ENCODE results near the gene ACOT13.
"Not testable (repeated sequence)": the region's sequence is repeated elsewhere in the genome, so short reads cannot be mapped to it uniquely, and the experiment has no call there.

ACOT13 gene

GRCh38 chr6:24663189-24663588 is 3.7 kb upstream of the ACOT13 start:
- DNase-seq: no peak

- no peak for DNase-seq
Observed at GRCh38 chr6:24664046-24664987, 2.6 kb upstream of the ACOT13 start.

- no peak for DNase-seq
Observed at GRCh38 chr6:24666097-24666640, 708 bp upstream of the ACOT13 start.

GRCh38 chr6:24667378-24667803 is 514 bp downstream of the ACOT13 start:
- DNase-seq: no peak

GRCh38 chr6:24668066-24668996 is 1.5 kb downstream of the ACOT13 start:
- not testable (repeated sequence) for DNase-seq

GRCh38 chr6:24668997-24669361 is 2.1 kb downstream of the ACOT13 start:
- no peak for DNase-seq

- not testable (repeated sequence) for DNase-seq
Observed at GRCh38 chr6:24670492-24670891, 3.6 kb downstream of the ACOT13 start.

GRCh38 chr6:24671077-24671476 is 4.2 kb downstream of the ACOT13 start:
- DNase-seq: not testable (repeated sequence)

GRCh38 chr6:24672620-24673182 is 5.8 kb downstream of the ACOT13 start:
- no peak for DNase-seq

- no peak for DNase-seq
Observed at GRCh38 chr6:24673625-24674024, 6.7 kb downstream of the ACOT13 start.

- DNase-seq: not testable (repeated sequence)
Observed at GRCh38 chr6:24678792-24679352, 12.0 kb downstream of the ACOT13 start.

- no peak for DNase-seq
Observed at GRCh38 chr6:24680582-24680981, 13.7 kb downstream of the ACOT13 start.

GRCh38 chr6:24683297-24684296 is 16.7 kb downstream of the ACOT13 start:
- DNase-seq: no peak

GRCh38 chr6:24686408-24686807 is 19.5 kb downstream of the ACOT13 start:
- DNase-seq: no peak

GRCh38 chr6:24686946-24687345 is 20.1 kb downstream of the ACOT13 start:
- DNase-seq: no peak

- DNase-seq: no peak
Observed at GRCh38 chr6:24689964-24690363, 23.1 kb downstream of the ACOT13 start.

GRCh38 chr6:24690593-24690992 is 23.7 kb downstream of the ACOT13 start:
- no peak for DNase-seq

GRCh38 chr6:24691550-24691949 is 24.7 kb downstream of the ACOT13 start:
- no peak for DNase-seq

GRCh38 chr6:24692003-24692402 is 25.1 kb downstream of the ACOT13 start:
- DNase-seq: no peak

- DNase-seq: no peak
Observed at GRCh38 chr6:24692415-24692814, 25.5 kb downstream of the ACOT13 start.
